ENCODE data around the gene FLNC. TPM values are rescaled to one million over a fixed set of nuclear protein-coding genes. Genes with fewer than 3 reads are reported as not detected.

FLNC gene
- total RNA-seq, 1 donor from 2014 or later: 7.7 TPM

DNA sequence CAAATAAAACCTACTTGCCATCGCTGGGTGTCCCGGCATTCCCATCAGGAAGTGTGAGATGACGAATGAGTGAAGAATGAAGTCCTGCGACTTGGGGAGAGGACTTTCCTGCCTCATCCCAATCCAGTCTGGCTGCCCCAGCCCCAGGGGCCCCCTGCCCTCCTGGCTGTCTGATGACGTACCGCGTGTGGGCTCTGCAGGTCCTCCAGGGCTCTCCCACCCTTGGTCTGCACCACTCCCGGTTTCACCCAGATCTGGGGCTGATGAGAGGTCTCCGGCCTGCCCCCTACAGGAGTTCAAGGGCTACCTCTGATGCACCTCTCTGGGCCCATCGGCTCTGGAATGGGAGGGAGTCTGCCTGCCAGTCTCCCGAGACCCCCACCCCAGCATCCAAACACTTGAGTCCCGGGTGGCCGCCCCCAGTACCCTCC lies 42.2 kb downstream of the FLNC start:
- peaks cover 26% of the 10 kb centered on the region for H3K27me3 Mint-ChIP-seq (ENCODE audit: unreplicated experiment)
- H3K27ac Mint-ChIP-seq (ENCODE audit: unreplicated experiment): no peak overlapping the region
- no peak for DNase-seq (ENCODE audit: low spot score)
- no peaks in the 10 kb centered on the region for H3K36me3 Mint-ChIP-seq (ENCODE audit: low read depth, unreplicated experiment)
- H3K4me3 Mint-ChIP-seq (ENCODE audit: unreplicated experiment): no peak overlapping the region
- no peaks in the 10 kb centered on the region for H3K9me3 Mint-ChIP-seq (ENCODE audit: unreplicated experiment)
- peaks cover 7% of the 10 kb centered on the region for H3K4me1 Mint-ChIP-seq (ENCODE audit: unreplicated experiment)
- TF ChIP-seq CTCF (IDR thresholded peaks at IDR 0.05; ENCODE audit: unreplicated experiment): peak; percentile 19

DNA sequence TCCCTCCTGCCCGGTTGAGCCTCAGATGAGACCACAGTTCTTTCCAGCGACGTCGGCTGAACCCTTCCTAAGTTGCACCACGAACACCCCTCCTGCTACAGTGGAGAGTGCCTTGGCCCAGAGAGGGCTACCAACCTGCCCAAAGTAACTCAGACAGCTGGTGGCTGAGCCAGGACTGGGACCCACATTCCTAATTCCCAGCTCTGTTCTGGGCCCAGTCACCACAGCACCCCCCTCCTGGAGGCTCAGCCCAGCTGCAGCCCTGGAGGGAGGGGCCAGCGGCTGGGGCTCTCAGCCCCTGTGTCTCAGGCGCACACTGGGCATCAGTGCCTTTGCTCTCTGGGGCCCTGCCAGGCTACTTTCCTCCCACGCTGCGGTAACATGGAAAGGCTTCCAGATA lies 43.0 kb downstream of the FLNC start:
- no peak overlapping the region for H3K27ac Mint-ChIP-seq (ENCODE audit: unreplicated experiment)
- no peak for TF ChIP-seq CTCF (IDR thresholded peaks at IDR 0.05; ENCODE audit: unreplicated experiment)
- H3K4me1 Mint-ChIP-seq (ENCODE audit: unreplicated experiment): peaks cover 4% of the 10 kb centered on the region
- H3K36me3 Mint-ChIP-seq (ENCODE audit: low read depth, unreplicated experiment): no peaks in the 10 kb centered on the region
- no peaks in the 10 kb centered on the region for H3K9me3 Mint-ChIP-seq (ENCODE audit: unreplicated experiment)
- H3K4me3 Mint-ChIP-seq (ENCODE audit: unreplicated experiment): no peak overlapping the region
- DNase-seq (ENCODE audit: low spot score): no peak
- H3K27me3 Mint-ChIP-seq (ENCODE audit: unreplicated experiment): peaks cover 23% of the 10 kb centered on the region

DNA sequence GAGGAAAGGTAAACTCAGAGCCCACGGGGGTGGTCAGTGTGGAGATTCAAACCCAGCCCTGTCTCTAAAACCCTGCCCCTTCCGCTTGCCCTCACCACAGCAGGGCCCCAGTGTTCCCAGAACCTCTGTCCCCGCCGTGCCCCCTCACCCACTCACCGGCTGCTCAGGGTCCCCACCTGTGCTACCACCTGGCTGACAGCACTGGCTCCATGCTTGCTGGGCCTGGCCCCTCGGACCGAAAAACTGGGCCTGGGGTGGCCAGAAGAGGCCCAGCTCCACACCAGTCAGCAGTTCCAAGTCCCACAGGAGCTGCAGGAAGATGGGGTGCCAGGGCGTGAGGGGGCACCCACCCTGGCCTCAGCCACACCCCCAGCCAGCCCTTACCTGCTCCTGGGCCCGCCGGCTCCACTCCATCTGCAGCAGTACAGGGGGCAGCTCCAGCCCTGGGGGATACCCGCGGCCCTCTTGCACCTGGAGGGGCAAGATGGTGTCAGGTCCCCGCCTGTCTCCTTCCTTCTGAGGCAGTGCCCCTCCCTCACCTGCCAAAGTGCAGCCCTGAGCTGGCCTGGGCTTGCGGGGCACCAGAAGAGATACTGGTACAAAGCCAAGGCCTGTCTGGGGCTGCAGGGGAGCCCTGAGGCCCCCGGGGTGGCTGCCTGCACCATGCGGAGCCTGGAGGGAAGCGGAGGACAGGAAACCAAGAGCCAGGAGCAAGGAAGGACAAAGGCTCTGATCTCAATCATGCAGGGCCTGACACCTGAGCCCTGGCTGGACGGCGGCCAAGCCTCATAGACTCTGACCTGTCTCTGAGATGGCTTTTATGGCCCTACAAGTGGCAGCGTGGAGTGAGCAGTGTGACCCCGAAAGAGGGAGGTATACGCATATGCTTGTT lies 44.2 kb downstream of the FLNC start:
- Mint-ChIP-seq H3K27ac (ENCODE audit: unreplicated experiment) (no peak overlapping the region), H3K9me3 (ENCODE audit: unreplicated experiment) (no peaks in the 10 kb centered on the region), H3K4me1 (ENCODE audit: unreplicated experiment) (peaks cover 4% of the 10 kb centered on the region), H3K4me3 (ENCODE audit: unreplicated experiment) (no peak overlapping the region), H3K27me3 (ENCODE audit: unreplicated experiment) (peaks cover 19% of the 10 kb centered on the region), H3K36me3 (ENCODE audit: low read depth, unreplicated experiment) (no peaks in the 10 kb centered on the region)
- DNase-seq (ENCODE audit: low spot score): no peak
- no peak for TF ChIP-seq CTCF (IDR thresholded peaks at IDR 0.05; ENCODE audit: unreplicated experiment)

DNA sequence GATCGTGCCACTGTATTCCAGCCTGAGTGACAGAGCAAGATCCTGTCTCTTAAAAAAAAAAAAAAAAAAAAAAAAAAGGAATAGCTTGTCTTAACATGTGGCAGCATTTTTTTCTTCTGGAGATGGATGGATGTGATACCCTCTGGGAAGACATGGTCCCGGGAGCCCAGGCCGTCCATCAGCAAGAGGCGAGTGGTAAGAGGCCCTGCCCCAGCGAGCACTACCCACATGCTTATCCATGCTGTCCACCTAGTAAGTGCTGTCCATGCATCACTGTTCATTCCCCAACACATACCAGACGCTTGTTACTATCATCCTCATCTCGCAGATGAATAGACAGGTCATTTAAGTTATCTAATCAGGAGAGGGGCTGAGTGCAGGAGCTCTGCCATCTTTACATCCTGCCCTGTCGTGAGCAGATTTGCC lies 45.3 kb downstream of the FLNC start:
- no peak for TF ChIP-seq CTCF (IDR thresholded peaks at IDR 0.05; ENCODE audit: unreplicated experiment)

GRCh38 chr7:128876127-128876526 lies 45.9 kb downstream of the FLNC start:
- H3K27me3 Mint-ChIP-seq (ENCODE audit: unreplicated experiment): peaks cover 12% of the 10 kb centered on the region

More for the DNA sequence above, 45.3 kb downstream of the FLNC start:
- Mint-ChIP-seq H3K27me3 (ENCODE audit: unreplicated experiment) (peaks cover 14% of the 10 kb centered on the region), H3K36me3 (ENCODE audit: low read depth, unreplicated experiment) (no peaks in the 10 kb centered on the region), H3K4me1 (ENCODE audit: unreplicated experiment) (no peaks in the 10 kb centered on the region), H3K4me3 (ENCODE audit: unreplicated experiment) (no peak overlapping the region), H3K27ac (ENCODE audit: unreplicated experiment) (no peak overlapping the region), H3K9me3 (ENCODE audit: unreplicated experiment) (no peaks in the 10 kb centered on the region)
- no peak for DNase-seq (ENCODE audit: low spot score)

More at GRCh38 chr7:128876127-128876526, 45.9 kb downstream of the FLNC start:
- no peak for TF ChIP-seq CTCF (IDR thresholded peaks at IDR 0.05; ENCODE audit: unreplicated experiment)
- Mint-ChIP-seq H3K4me1 (ENCODE audit: unreplicated experiment) (no peaks in the 10 kb centered on the region), H3K36me3 (ENCODE audit: low read depth, unreplicated experiment) (no peaks in the 10 kb centered on the region), H3K27ac (ENCODE audit: unreplicated experiment) (no peak overlapping the region), H3K4me3 (ENCODE audit: unreplicated experiment) (no peak overlapping the region), H3K9me3 (ENCODE audit: unreplicated experiment) (no peaks in the 10 kb centered on the region)
- no peak for DNase-seq (ENCODE audit: low spot score)
